Neuronal stem cell (in vitro differentiated cells): Measurements from ENCODE around the gene DPEP1.

Experiments used
- DNase-seq: peaks from one replicate; pipeline ENCODE4 v3.0.0-alpha.2; 2013; ENCODE audit warnings: low spot score
- H2AFZ ChIP-seq: one replicate; pipeline ENCODE4 v1.6.1; 2013; ENCODE audit warnings: mild to moderate bottlenecking, low read length, inconsistent platforms
- H2AK5ac ChIP-seq: 2 replicates; pipeline ENCODE4 v1.6.1; 2013; ENCODE audit warnings: low read depth, mild to moderate bottlenecking, inconsistent platforms, low read length, moderate library complexity, mixed read lengths
- H2BK120ac ChIP-seq: 2 replicates; pipeline ENCODE4 v1.6.1; 2013; ENCODE audit warnings: low read depth, mild to moderate bottlenecking, inconsistent platforms, low read length, moderate library complexity, mixed read lengths
- H2BK12ac ChIP-seq: one replicate; pipeline ENCODE4 v1.6.1; 2013; ENCODE audit warnings: low read length, inconsistent platforms
- H2BK15ac ChIP-seq: 2 replicates; pipeline ENCODE4 v1.6.1; 2013; ENCODE audit warnings: mild to moderate bottlenecking, low read length, inconsistent platforms, mixed read lengths
- H2BK5ac ChIP-seq: one replicate; pipeline ENCODE4 v1.6.1; 2013; ENCODE audit warnings: inconsistent platforms, mild to moderate bottlenecking, low read length, moderate library complexity
- H3K14ac ChIP-seq: one replicate; pipeline ENCODE4 v1.6.1; 2013; ENCODE audit warnings: low read length, inconsistent platforms
- H3K18ac ChIP-seq: 2 replicates; pipeline ENCODE4 v1.6.1; 2013; ENCODE audit warnings: low read length, inconsistent platforms
- H3K23ac ChIP-seq: 2 replicates; pipeline ENCODE4 v1.6.1; 2013; ENCODE audit warnings: low read depth, mild to moderate bottlenecking, mixed read lengths, low read length, inconsistent platforms; ENCODE audit not compliant: poor library complexity
- H3K27ac ChIP-seq: replicated peaks from 3 replicates; pipeline ENCODE4 v1.5.1; 2013; ENCODE audit warnings: low read length, inconsistent platforms
- H3K27me3 ChIP-seq, 3 experiments: 2 replicates each; pipeline ENCODE4 v1.6.1; 2013; ENCODE audit warnings: low read length in 3 of 3, mild to moderate bottlenecking in 2 of 3, inconsistent platforms in 1 of 3, low read depth in 1 of 3, mixed read lengths in 1 of 3, moderate library complexity in 1 of 3; ENCODE audit not compliant: control insufficient read depth in 3 of 3, insufficient read depth in 3 of 3
- H3K36me3 ChIP-seq, 2 donors: replicated peaks in 1 of 2; 2 replicates each; pipeline ENCODE4 v1.6.1; 2013; ENCODE audit warnings: low read length in 2 of 2; ENCODE audit not compliant: control insufficient read depth in 2 of 2, insufficient read depth in 2 of 2
- H3K4ac ChIP-seq: 2 replicates; pipeline ENCODE4 v1.6.1; 2013; ENCODE audit warnings: inconsistent platforms, mild to moderate bottlenecking, low read length, moderate library complexity
- H3K4me1 ChIP-seq, 2 donors: 1 replicate in 1 of 2; 2 replicates in 1 of 2; pipeline ENCODE4 v1.6.1; 2013; ENCODE audit warnings: low read length in 2 of 2, low read depth in 1 of 2; ENCODE audit not compliant: control insufficient read depth in 2 of 2, insufficient read depth in 1 of 2
- H3K4me2 ChIP-seq: one replicate; pipeline ENCODE4 v1.6.1; 2013; ENCODE audit warnings: mild to moderate bottlenecking, low read length, inconsistent platforms; ENCODE audit not compliant: insufficient read depth, poor library complexity, severe bottlenecking
- H3K4me3 ChIP-seq, 2 donors: 2 replicates each; pipeline ENCODE4 v1.5.1; 2013; ENCODE audit warnings: low read length in 2 of 2, mild to moderate bottlenecking in 2 of 2, inconsistent platforms in 1 of 2, moderate library complexity in 1 of 2
- H3K79me1 ChIP-seq: one replicate; pipeline ENCODE4 v1.6.1; 2013; ENCODE audit warnings: low read depth, mild to moderate bottlenecking, inconsistent platforms, low read length, moderate library complexity
- H3K9ac ChIP-seq: one replicate; pipeline ENCODE4 v1.6.1; 2013; ENCODE audit warnings: mild to moderate bottlenecking, low read depth, low read length, inconsistent platforms; ENCODE audit not compliant: poor library complexity
- H3K9me3 ChIP-seq, 2 donors: replicated peaks in 1 of 2; 2 replicates each; pipeline versions ENCODE3 to v1.6.1; 2013; ENCODE audit warnings: low read length in 2 of 2, mild to moderate bottlenecking in 2 of 2, inconsistent platforms in 1 of 2, low read depth in 1 of 2, mixed read lengths in 1 of 2, moderate library complexity in 1 of 2; ENCODE audit not compliant: control insufficient read depth in 2 of 2, insufficient read depth in 1 of 2
- H4K8ac ChIP-seq: one replicate; pipeline ENCODE4 v1.6.1; 2013; ENCODE audit warnings: low read depth, mild to moderate bottlenecking, inconsistent platforms, low read length, moderate library complexity
- H4K91ac ChIP-seq: one replicate; pipeline ENCODE4 v1.6.1; 2013; ENCODE audit warnings: low read length, low read depth, mild to moderate bottlenecking, inconsistent platforms; ENCODE audit not compliant: poor library complexity
- WGBS, 2 donors: extraction: QIAGEN DNeasy Blood & Tissue Kit; methylation state at CpG; one replicate each; pipeline ENCODE4 v1.1.7; 2013; ENCODE audit warnings: missing lambda C conversion rate in 2 of 2, mixed read lengths in 1 of 2; ENCODE audit not compliant: insufficient read length in 2 of 2, insufficient replicate concordance in 1 of 2; ENCODE audit errors: extremely low coverage in 2 of 2; 5-methylcytosine and 5-hydroxymethylcytosine counted together

Gene DPEP1

DNA sequence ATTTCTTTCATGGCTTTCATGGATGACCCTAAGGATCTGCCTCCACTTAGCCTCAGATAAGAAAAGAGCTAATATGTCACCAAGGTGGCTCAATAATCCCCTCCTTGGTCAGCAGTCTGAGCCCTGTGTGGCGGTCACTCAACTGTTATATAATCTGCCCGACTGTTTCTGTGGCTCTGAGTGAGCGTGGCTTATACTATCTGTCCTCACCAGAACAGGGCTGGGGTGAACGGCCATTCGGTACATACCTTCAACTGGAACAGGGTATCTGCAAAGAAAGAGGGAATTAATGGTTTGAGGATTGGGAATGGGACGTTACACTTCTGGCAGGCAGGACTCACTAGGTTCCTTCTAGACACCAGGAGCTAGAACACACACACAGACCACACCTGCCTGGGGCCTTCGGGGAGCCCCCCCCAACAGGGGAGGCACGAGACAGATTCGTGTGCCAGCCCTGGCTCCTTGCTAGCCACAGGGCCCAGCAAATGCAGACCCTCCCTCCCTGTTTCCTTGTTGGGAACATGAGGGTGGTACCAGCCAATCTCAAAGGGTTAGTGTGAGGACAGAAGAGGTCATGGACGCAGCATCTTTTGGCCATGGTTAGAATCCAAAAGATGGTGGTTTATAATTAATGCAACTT, 40.3 kb downstream of the DPEP1 start:
- Histone ChIP-seq H2AFZ (no peak overlapping the region), H4K8ac (no peak overlapping the region), H3K27ac (no peak overlapping the region), H3K79me1 (peaks cover 35% of the 10 kb centered on the region), H3K27me3 (no peaks in the 10 kb centered on the region), H3K18ac (no peak overlapping the region), H3K9ac (no peak overlapping the region), H2AK5ac (no peak overlapping the region), H3K36me3 (peaks cover 18 to 47% of the 10 kb centered on the region in 2 donors), H2BK5ac (no peak overlapping the region), H3K4me1 (peaks cover 3 to 8% of the 10 kb centered on the region in 2 donors), H2BK12ac (no peak overlapping the region), H4K91ac (no peak overlapping the region), H3K4me3 (no peak overlapping the region), H2BK120ac (no peak overlapping the region), H3K14ac (no peak overlapping the region), H3K9me3 (no peaks in the 10 kb centered on the region), H3K4ac (no peak overlapping the region), H2BK15ac (no peak overlapping the region), H3K23ac (no peak overlapping the region), H3K4me2 (no peak overlapping the region)
- WGBS, 2 donors: no CpG with 5 or more reads among the region's 10 CpGs
- no peak for DNase-seq

- no peak overlapping the region for H2BK5ac ChIP-seq
- no CpG with 5 or more reads among the region's 10 CpGs for WGBS, 2 donors
- H3K79me1 ChIP-seq: peaks cover 38% of the 10 kb centered on the region
- peaks cover 21 to 48% of the 10 kb centered on the region in 2 donors for H3K36me3 ChIP-seq
- no peak overlapping the region for H2BK120ac ChIP-seq
- H3K27ac ChIP-seq: no peak overlapping the region
- H3K4ac ChIP-seq: no peak overlapping the region
- H4K8ac ChIP-seq: no peak overlapping the region
- peak overlapping the region in 1 of 2 donors; percentile 6 for H3K4me3 ChIP-seq
- no peak overlapping the region for H2AK5ac ChIP-seq
- no peak overlapping the region for H3K14ac ChIP-seq
- no peak overlapping the region for H3K23ac ChIP-seq
- no peak overlapping the region for H2BK12ac ChIP-seq
- H2BK15ac ChIP-seq: no peak overlapping the region
- H3K27me3 ChIP-seq: no peaks in the 10 kb centered on the region
- H3K18ac ChIP-seq: no peak overlapping the region
- no peak overlapping the region for H4K91ac ChIP-seq
- peaks cover 4 to 8% of the 10 kb centered on the region in 2 donors for H3K4me1 ChIP-seq
- H3K4me2 ChIP-seq: no peak overlapping the region
- H3K9me3 ChIP-seq: no peaks in the 10 kb centered on the region
- no peak for DNase-seq
- no peak overlapping the region for H2AFZ ChIP-seq
- H3K9ac ChIP-seq: no peak overlapping the region
These were observed 41.7 kb downstream of the DPEP1 start for GRCh38 chr16:89655062-89655643.

DNA sequence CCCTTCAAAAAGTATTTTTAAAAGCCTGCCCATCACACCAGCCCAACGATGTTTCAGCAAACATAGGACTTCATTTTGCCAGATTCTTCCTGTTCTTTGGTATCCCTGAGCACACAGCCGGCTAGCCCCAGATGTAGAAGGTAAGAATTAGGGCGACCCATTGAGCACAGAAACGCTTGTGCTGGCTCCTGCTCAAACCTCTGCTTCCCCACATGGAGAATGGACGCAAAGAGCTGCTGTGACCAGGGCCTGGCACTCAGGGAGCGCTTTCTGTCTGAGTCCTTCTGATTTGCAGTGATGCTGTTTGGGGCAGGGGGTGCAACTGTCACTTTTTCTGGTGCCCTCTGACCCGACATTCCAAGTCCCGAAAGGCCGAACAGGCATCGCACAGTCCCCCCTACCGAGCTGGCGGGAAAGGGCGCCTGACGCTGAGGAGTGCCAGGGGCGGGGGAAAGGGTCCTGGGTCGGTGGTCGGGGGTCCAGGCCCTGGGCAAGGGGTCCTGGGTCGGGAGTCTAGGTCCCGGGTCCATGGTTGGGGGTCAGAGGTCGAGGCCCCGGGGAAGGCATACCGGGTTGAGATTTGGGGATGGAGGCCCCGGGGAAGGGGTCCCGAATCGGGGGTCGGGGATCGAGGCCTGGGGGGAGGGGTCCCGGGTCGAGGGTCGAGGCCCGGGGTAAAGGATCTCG, 43.1 kb downstream of the DPEP1 start:
- H2AK5ac ChIP-seq: peak overlapping the region; percentile 84
- H3K79me1 ChIP-seq: peaks cover 31% of the 10 kb centered on the region
- H2BK15ac ChIP-seq: no peak overlapping the region
- H3K4me1 ChIP-seq: peaks cover 4 to 8% of the 10 kb centered on the region in 2 donors
- H4K8ac ChIP-seq: peak overlapping the region; percentile 82
- H3K27me3 ChIP-seq: no peaks in the 10 kb centered on the region
- H3K4ac ChIP-seq: no peak overlapping the region
- WGBS, 2 donors: no CpG with 5 or more reads among the region's 32 CpGs
- no peak overlapping the region for H2AFZ ChIP-seq
- H3K27ac ChIP-seq: no peak overlapping the region
- H3K4me2 ChIP-seq: peak overlapping the region; percentile 45
- H3K36me3 ChIP-seq: peaks cover 27 to 49% of the 10 kb centered on the region in 2 donors
- DNase-seq: no peak
- peak overlapping the region; percentile 11 for H3K23ac ChIP-seq
- H3K14ac ChIP-seq: no peak overlapping the region
- no peak overlapping the region for H2BK12ac ChIP-seq
- peak overlapping the region; percentile 17 for H2BK120ac ChIP-seq
- peak overlapping the region; percentile 39 for H2BK5ac ChIP-seq
- no peaks in the 10 kb centered on the region for H3K9me3 ChIP-seq
- H3K4me3 ChIP-seq: peak overlapping the region; percentile 80 to 99
- H3K18ac ChIP-seq: no peak overlapping the region
- H4K91ac ChIP-seq: no peak overlapping the region
- no peak overlapping the region for H3K9ac ChIP-seq
